ENCODE data around the gene PPFIA4. TPM values are rescaled to one million over a fixed set of nuclear protein-coding genes. Genes with fewer than 3 reads are reported as not detected.

Gene PPFIA4
- total and polyA plus RNA-seq, 11 donors, result 11.2 to 50.3 (median 35.5) TPM

GRCh38 chr1:203121186-203122015, 95.1 kb downstream of the PPFIA4 start:
- H3K27ac ChIP-seq, result no peak overlapping the region
- DNase-seq (no peak), ATAC-seq (no peak)
- H3K4me1 ChIP-seq, result peaks cover 0 to 16% (median 6%) of the 10 kb centered on the region in 12 donors
- H3K4me3 ChIP-seq, result no peak overlapping the region
- intact Hi-C loops (cut with DNase I), result no loop called here
- WGBS, 4 donors, result 56 to 71% (median 67%) methylated on average over 11 of the region's 11 CpGs
- peaks cover 0 to 75% (median 12%) of the 10 kb centered on the region in 9 donors for H3K27me3 ChIP-seq
- no peaks in the 10 kb centered on the region for H3K9me3 ChIP-seq
- H3K36me3 ChIP-seq, result no peaks in the 10 kb centered on the region
- TF ChIP-seq CTCF (IDR thresholded peaks at IDR 0.05) (no peak), POLR2A (IDR thresholded peaks at IDR 0.05) (no peak)

- Histone ChIP-seq H3K27ac (no peak overlapping the region), H3K9me3 (no peaks in the 10 kb centered on the region), H3K4me3 (no peak overlapping the region), H3K36me3 (no peaks in the 10 kb centered on the region), H3K27me3 (peaks cover 0 to 76% (median 12%) of the 10 kb centered on the region in 9 donors), H3K4me1 (peaks cover 0 to 24% (median 12%) of the 10 kb centered on the region in 12 donors)
- ATAC-seq (no peak), DNase-seq (no peak)
- TF ChIP-seq CTCF (IDR thresholded peaks at IDR 0.05) (no peak), POLR2A (IDR thresholded peaks at IDR 0.05) (no peak)
- intact Hi-C loops (cut with DNase I), result no loop called here
- 80 to 97% (median 94%) methylated on average over 1 to 2 of the region's 2 CpGs for WGBS, 4 donors
Measured at GRCh38 chr1:203122159-203122558, 95.9 kb downstream of the PPFIA4 start.

- Histone ChIP-seq H3K9me3 (no peaks in the 10 kb centered on the region), H3K27ac (no peak overlapping the region), H3K4me1 (peaks cover 0 to 34% (median 24%) of the 10 kb centered on the region in 12 donors), H3K36me3 (no peaks in the 10 kb centered on the region), H3K27me3 (peaks cover 0 to 76% (median 2%) of the 10 kb centered on the region in 9 donors), H3K4me3 (no peak overlapping the region)
- DNase-seq (no peak), ATAC-seq (no peak)
- no peak for TF ChIP-seq CTCF (IDR thresholded peaks at IDR 0.05)
- no peak for TF ChIP-seq POLR2A (IDR thresholded peaks at IDR 0.05)
- intact Hi-C loops (cut with DNase I), result no loop called here
- WGBS, 4 donors, result 48 to 75% (median 70%) methylated on average over 5 of the region's 5 CpGs
Measured at GRCh38 chr1:203124011-203124410, 97.7 kb downstream of the PPFIA4 start.

GRCh38 chr1:203124546-203125317, 98.4 kb downstream of the PPFIA4 start:
- Histone ChIP-seq H3K4me1 (peaks cover 0 to 42% (median 28%) of the 10 kb centered on the region in 12 donors), H3K36me3 (no peaks in the 10 kb centered on the region), H3K27ac (no peak overlapping the region), H3K27me3 (peaks cover 0 to 71% (median 0%) of the 10 kb centered on the region in 9 donors), H3K9me3 (no peaks in the 10 kb centered on the region), H3K4me3 (no peak overlapping the region)
- ATAC-seq (no peak), DNase-seq (no peak)
- intact Hi-C loops (cut with DNase I), result loop anchor here in 9 of 10 donors (5.0 kb wide), 2 partner anchors 82 to 87 kb away; no protein-coding TSS in a partner anchor
- TF ChIP-seq POLR2A (IDR thresholded peaks at IDR 0.05) (no peak), CTCF (IDR thresholded peaks at IDR 0.05) (no peak)
- WGBS, 4 donors, result 54 to 66% (median 65%) methylated on average over 5 of the region's 5 CpGs
